Panc1 (cell line): ENCODE results near the gene CRB2. TPM values are rescaled to one million over a fixed set of nuclear protein-coding genes. Genes with fewer than 3 reads are reported as not detected.

ENCODE experiments used
- ATAC-seq: fragments of 200-7000 bp; cut with Tn5 transposase; 2 replicates; pipeline ENCODE4 v1.9.1; 2020; ENCODE audit warnings: mild to moderate bottlenecking, moderate library complexity
- BruUV-seq: library from RNA; stranded (reverse); fragments of 400-500 nt; replicated peaks from 2 replicates; lab custom pipeline; 2021; lab: Mats Ljungman, UMichigan
- CTCF ChIA-PET: fragments of 300-600 bp; sonication (Branson Sonifier 250); formaldehyde crosslinking; loops from one replicate; lab custom pipeline; 2022; ENCODE audit warnings: antibody characterized with exemption; lab: Charles Lee
- POLR2A ChIA-PET: fragments of 300-600 bp; sonication (Branson Sonifier 250); formaldehyde crosslinking; loops from one replicate; lab custom pipeline; 2022; ENCODE audit warnings: antibody characterized with exemption; lab: Charles Lee
- DNase-seq: peaks from one replicate; pipeline ENCODE4 v3.0.0-alpha.2; 2010; ENCODE audit warnings: low read depth, low spot score
- H3K27ac ChIP-seq: 2 replicates; pipeline ENCODE4 v1.5.1; 2011; ENCODE audit warnings: mild to moderate bottlenecking, low read length, inconsistent platforms
- H3K27me3 ChIP-seq: fragments of 200-500 bp; sonication (Bioruptor generic); 2 replicates; pipeline ENCODE4 v1.6.0; 2014; ENCODE audit warnings: low read length, inconsistent platforms; ENCODE audit not compliant: control insufficient read depth, insufficient read depth
- H3K36me3 ChIP-seq: fragments of 200-500 bp; sonication (Bioruptor generic); 2 replicates; pipeline ENCODE4 v1.5.1; 2014; ENCODE audit warnings: inconsistent platforms, mild to moderate bottlenecking, low read length, moderate library complexity; ENCODE audit not compliant: control insufficient read depth, insufficient read depth
- H3K4me1 ChIP-seq: 2 replicates; pipeline ENCODE4 v1.5.1; 2011; ENCODE audit warnings: inconsistent platforms, mild to moderate bottlenecking, low read length, moderate library complexity; ENCODE audit not compliant: control insufficient read depth, insufficient read depth
- H3K4me3 ChIP-seq, 2 experiments: 2 replicates each; pipeline ENCODE4 v1.5.1; 2011 to 2012; ENCODE audit warnings: low read depth in 2 of 2, low read length in 2 of 2, mild to moderate bottlenecking in 2 of 2, inconsistent platforms in 1 of 2, moderate library complexity in 1 of 2
- H3K9me3 ChIP-seq: fragments of 200-500 bp; sonication (Bioruptor generic); 2 replicates; pipeline ENCODE4 v1.5.1; 2014; ENCODE audit warnings: low read depth, mild to moderate bottlenecking, inconsistent platforms, low read length, moderate library complexity; ENCODE audit not compliant: control insufficient read depth, insufficient read depth
- CTCF ChIP-seq: fragments of 450-650 bp; IDR thresholded peaks from 2 replicates; pipeline ENCODE4 v1.5.1; 2017; ENCODE audit warnings: mild to moderate bottlenecking
- POLR2AphosphoS5 ChIP-seq: IDR thresholded peaks from 2 replicates; pipeline ENCODE4 v1.6.1; 2012; ENCODE audit warnings: mild to moderate bottlenecking, low read depth, low read length, moderate library complexity
- REST ChIP-seq, 2 experiments: IDR thresholded peaks; 2 replicates each; pipeline ENCODE4 v1.6.1; 2011 to 2012; ENCODE audit warnings: low read depth in 2 of 2, control low read depth in 1 of 2, low read length in 1 of 2, mild to moderate bottlenecking in 1 of 2, moderate library complexity in 1 of 2; ENCODE audit not compliant: insufficient read depth in 1 of 2
- SIN3A ChIP-seq: IDR thresholded peaks from 2 replicates; pipeline ENCODE4 v1.6.1; 2012; ENCODE audit warnings: low read depth, mild to moderate bottlenecking, low read length, moderate library complexity, borderline replicate concordance; ENCODE audit not compliant: insufficient read depth
- TCF7L2 ChIP-seq: IDR thresholded peaks from 2 replicates; pipeline ENCODE4 v1.6.1; 2011; ENCODE audit warnings: mild to moderate bottlenecking, low read depth, low read length, inconsistent platforms
- in situ Hi-C: cut with HindIII; loops from 2 replicates; pipeline ENCODE4 v1.10.0; 2016; ENCODE audit warnings: low sequenced_read_pairs, low pct_unique_long_range_greater_than_20kb
- intact Hi-C: fragments of 100-400 bp; cut with micrococcal nuclease; formaldehyde crosslinking; loops from one replicate; pipeline ENCODE4 v1.10.0; 2022; ENCODE audit not compliant: unreplicated experiment
- total RNA-seq: library from RNA; stranded (reverse); gene quantifications from one replicate; pipeline ENCODE4 v1.2.1, GENCODE V29; 2021; ENCODE audit not compliant: unreplicated experiment

The CRB2 gene
- total RNA-seq, 1 experiment from 2014 or later = 0.05 TPM

GRCh38 chr9:123346826-123347225 is 9.2 kb upstream of the CRB2 start:
- ChIA-PET CTCF (no interaction called here), POLR2A (no interaction called here)
- H3K4me3 ChIP-seq = no peak overlapping the region
- no TSS peak for BruUV-seq
- ATAC-seq = no peak
- H3K27ac ChIP-seq = no peak overlapping the region
- no peaks in the 10 kb centered on the region for H3K4me1 ChIP-seq
- intact Hi-C loops (no loop called here), in situ Hi-C loops (no loop called here)
- DNase-seq = no peak
- H3K27me3 ChIP-seq = no peaks in the 10 kb centered on the region
- no peaks in the 10 kb centered on the region for H3K36me3 ChIP-seq
- TF ChIP-seq REST (IDR thresholded peaks at IDR 0.05; ENCODE audit: insufficient read depth in 1 of 2, low read depth in 2 of 2, low read length in 1 of 2) = no peak
- TF ChIP-seq SIN3A = no peak
- TF ChIP-seq CTCF = no peak
- TF ChIP-seq POLR2AphosphoS5 = no peak
- TF ChIP-seq TCF7L2 = no peak
- H3K9me3 ChIP-seq = no peaks in the 10 kb centered on the region

GRCh38 chr9:123347289-123348060 is 8.5 kb upstream of the CRB2 start:
- in situ Hi-C loops = no loop called here
- CTCF ChIA-PET = no interaction called here

More at GRCh38 chr9:123347289-123348060, 8.5 kb upstream of the CRB2 start:
- Histone ChIP-seq H3K27me3 (no peaks in the 10 kb centered on the region), H3K9me3 (no peaks in the 10 kb centered on the region), H3K36me3 (no peaks in the 10 kb centered on the region), H3K27ac (no peak overlapping the region), H3K4me3 (peak overlapping the region; percentile 29 to 34), H3K4me1 (no peaks in the 10 kb centered on the region)
- no peak; the same call in 1 of the 2 replicates for ATAC-seq
- no TSS peak for BruUV-seq
- TF ChIP-seq TCF7L2 (no peak), SIN3A (no peak), POLR2AphosphoS5 (no peak), CTCF (no peak), REST (IDR thresholded peaks at IDR 0.05; ENCODE audit: insufficient read depth in 1 of 2, low read depth in 2 of 2, low read length in 1 of 2) (no peak)
- DNase-seq = no peak
- intact Hi-C loops = no loop called here
- POLR2A ChIA-PET = no interaction called here
